ENCODE data around the gene HAUS7.

GRCh38 chrX:153400146-153401132 lies 69.9 kb downstream of the HAUS7 start:
- peak; percentile 70 for TF ChIP-seq CTCF (conservative IDR thresholded peaks at IDR 0.05)
- no peak for TF ChIP-seq EZH2 (IDR thresholded peaks at IDR 0.05; ENCODE audit: low read depth)
